Activated T-helper 1 cell treated with anti-CD3 and anti-CD28 coated beads, Interleukin-12 subunit alpha, Interleukin-12 subunit beta, Interleukin-2, Interleukin-4 antibody, amounts not matched to agents 30 ng/mL and 10 ng/mL and 1 ng/mL, durations not matched to agents 14 hours and 24 hours and 36 hours (primary cell): ENCODE data around the gene TIMM50. TPM values are rescaled to one million over a fixed set of nuclear protein-coding genes. Genes with fewer than 3 reads are reported as not detected.
"Not testable (repeated sequence)": the region's sequence is repeated elsewhere in the genome, so short reads cannot be mapped to it uniquely, and the experiment has no call there.

ENCODE experiments used
- DNase-seq: peaks from one replicate; pipeline ENCODE4 v3.0.0; 2021; ENCODE audit warnings: low spot score
- H3K27ac Mint-ChIP-seq: one replicate; pipeline ENCODE4 v1.8.0; 2021; ENCODE audit warnings: mild to moderate bottlenecking, mixed read lengths
- H3K27me3 Mint-ChIP-seq: one replicate; pipeline ENCODE4 v1.8.0; 2022; ENCODE audit warnings: mild to moderate bottlenecking, moderate library complexity, mixed read lengths; ENCODE audit not compliant: insufficient read depth
- H3K36me3 Mint-ChIP-seq: one replicate; pipeline ENCODE4 v1.8.0; 2021; ENCODE audit warnings: low read depth, mixed read lengths
- H3K4me1 Mint-ChIP-seq: one replicate; pipeline ENCODE4 v1.8.0; 2021; ENCODE audit warnings: low read depth, mixed read lengths
- H3K4me3 Mint-ChIP-seq: one replicate; pipeline ENCODE4 v1.8.0; 2021; ENCODE audit warnings: mild to moderate bottlenecking, moderate library complexity, mixed read lengths
- H3K9me3 Mint-ChIP-seq: one replicate; pipeline ENCODE4 v1.8.0; 2021; ENCODE audit warnings: mixed read lengths
- intact Hi-C: fragments of 100-400 bp; cut with micrococcal nuclease; formaldehyde crosslinking; loops from one replicate; pipeline ENCODE4 v1.15.1; 2024
- total RNA-seq: library from RNA; stranded (reverse); gene quantifications from 2 replicates; pipeline ENCODE4 v1.2.3, GENCODE V29; 2022

TIMM50 gene
- total RNA-seq, 1 donor from 2014 or later = 127 TPM

DNA sequence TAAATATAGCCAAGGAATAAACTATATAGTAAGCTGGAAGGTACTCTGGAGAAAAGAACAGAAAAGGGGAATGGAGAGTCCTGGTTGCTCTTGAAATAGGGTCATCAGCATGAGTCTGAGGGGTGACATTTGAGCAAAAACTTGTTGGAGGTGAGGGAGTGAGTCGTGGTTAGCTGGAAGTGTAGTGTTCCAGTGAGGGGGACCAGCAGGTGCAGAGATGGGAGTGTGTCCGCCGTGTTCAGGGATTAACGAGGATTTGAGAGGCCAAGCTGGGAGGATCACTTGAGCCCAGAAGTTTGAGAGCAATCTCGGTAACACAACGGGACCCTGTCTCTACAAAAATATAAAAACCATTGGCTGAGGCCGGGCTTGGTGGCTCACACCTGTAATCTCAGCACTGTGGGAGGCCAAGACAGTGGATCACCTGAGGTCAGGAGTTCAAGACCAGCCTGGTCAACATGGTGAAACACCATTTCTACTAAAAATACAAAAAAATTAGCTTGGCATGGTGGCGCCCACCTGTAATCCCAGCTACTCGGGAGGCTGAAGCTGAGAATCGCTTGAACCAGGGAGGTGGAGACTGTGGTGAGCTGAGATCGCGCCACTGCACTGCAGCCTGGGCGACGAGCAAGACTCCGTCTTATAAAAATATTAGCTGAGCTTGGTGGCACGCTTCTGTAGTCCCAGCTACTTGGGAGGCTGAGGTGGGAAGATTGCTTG lies 34.1 kb upstream of the TIMM50 start:
- no peak for DNase-seq
- H3K36me3 Mint-ChIP-seq = peaks cover 31% of the 10 kb centered on the region

DNA sequence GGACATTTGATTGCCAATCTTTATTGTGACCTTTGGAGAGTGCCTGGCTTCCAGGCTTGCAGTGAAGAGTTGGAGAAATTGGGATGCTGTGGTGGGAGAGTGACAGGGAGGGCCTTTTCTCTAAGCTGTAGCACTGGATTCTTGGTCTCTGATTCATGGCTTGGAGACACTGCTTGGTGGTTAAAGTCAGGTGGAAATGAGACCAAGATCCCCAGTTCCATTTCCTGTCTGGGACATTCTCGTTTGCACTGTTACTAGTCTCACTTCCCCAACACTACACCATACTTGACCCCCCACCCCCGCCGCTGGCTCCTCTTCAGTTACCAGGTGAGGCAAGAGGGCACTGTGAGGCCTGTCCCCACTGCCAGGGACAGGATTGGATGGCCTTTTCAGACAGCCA lies 32.4 kb upstream of the TIMM50 start:
- H3K27ac Mint-ChIP-seq = peak overlapping the region; percentile 94
- no peaks in the 10 kb centered on the region for H3K9me3 Mint-ChIP-seq
- DNase-seq = no peak
- intact Hi-C loops = loop anchor here (5.0 to 10.0 kb wide), 2 partner anchors 399 to 527 kb away; partner anchors contain the start of genes FBL and PSMC4
- peak overlapping the region; percentile 91 for H3K4me3 Mint-ChIP-seq
- H3K4me1 Mint-ChIP-seq = peaks cover 60% of the 10 kb centered on the region
- H3K36me3 Mint-ChIP-seq = peaks cover 47% of the 10 kb centered on the region
- H3K27me3 Mint-ChIP-seq = no peaks in the 10 kb centered on the region

More for the DNA sequence above, 34.1 kb upstream of the TIMM50 start:
- Mint-ChIP-seq H3K4me3 (peak overlapping the region; percentile 91), H3K27ac (peak overlapping the region; percentile 94), H3K9me3 (no peaks in the 10 kb centered on the region), H3K4me1 (peaks cover 46% of the 10 kb centered on the region), H3K27me3 (no peaks in the 10 kb centered on the region)
- intact Hi-C loops = loop anchor here (5.0 to 10.0 kb wide), 2 partner anchors 401 to 528 kb away; partner anchors contain the start of genes FBL and PSMC4

DNA sequence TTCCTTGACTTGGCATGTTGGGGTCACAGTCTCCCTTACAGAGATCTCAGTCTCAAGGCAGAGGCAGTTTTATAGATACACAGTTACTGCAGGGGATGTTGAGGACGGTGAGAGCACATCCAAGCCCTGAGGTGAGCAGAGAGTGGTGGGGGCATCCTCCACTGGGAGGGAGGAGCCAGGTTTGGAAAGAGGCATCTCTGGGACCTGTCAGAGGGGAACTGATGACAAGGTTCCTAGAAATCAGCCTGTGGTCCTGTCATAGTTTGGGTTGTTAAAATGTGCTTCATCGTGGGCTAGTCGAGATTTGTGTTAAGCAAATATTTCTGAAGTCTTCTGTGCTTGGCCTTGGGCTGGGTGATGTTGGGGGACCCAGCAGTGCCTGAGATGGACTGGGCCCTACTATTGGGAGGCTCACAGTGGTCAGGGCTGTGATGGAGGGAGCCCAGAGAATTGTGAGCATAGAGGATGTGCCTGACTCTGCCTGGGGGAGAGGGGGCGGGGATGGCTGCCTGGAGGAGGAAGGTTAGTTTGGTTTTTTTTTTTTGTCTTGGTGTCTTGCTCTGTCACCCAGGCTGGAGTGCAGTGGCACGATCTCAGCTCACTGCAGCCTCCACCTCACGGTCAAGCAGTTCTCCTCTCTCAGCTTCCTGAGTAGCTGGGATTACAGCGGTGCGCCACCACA lies 31.4 kb upstream of the TIMM50 start:
- intact Hi-C loops = loop anchor here (5.0 to 10.0 kb wide), 2 partner anchors 398 to 526 kb away; partner anchors contain the start of genes FBL and PSMC4
- Mint-ChIP-seq H3K27me3 (no peaks in the 10 kb centered on the region), H3K4me3 (peak overlapping the region; percentile 70), H3K36me3 (peaks cover 50% of the 10 kb centered on the region), H3K27ac (peak overlapping the region; percentile 86), H3K9me3 (no peaks in the 10 kb centered on the region), H3K4me1 (peaks cover 62% of the 10 kb centered on the region)
- no peak for DNase-seq

DNA sequence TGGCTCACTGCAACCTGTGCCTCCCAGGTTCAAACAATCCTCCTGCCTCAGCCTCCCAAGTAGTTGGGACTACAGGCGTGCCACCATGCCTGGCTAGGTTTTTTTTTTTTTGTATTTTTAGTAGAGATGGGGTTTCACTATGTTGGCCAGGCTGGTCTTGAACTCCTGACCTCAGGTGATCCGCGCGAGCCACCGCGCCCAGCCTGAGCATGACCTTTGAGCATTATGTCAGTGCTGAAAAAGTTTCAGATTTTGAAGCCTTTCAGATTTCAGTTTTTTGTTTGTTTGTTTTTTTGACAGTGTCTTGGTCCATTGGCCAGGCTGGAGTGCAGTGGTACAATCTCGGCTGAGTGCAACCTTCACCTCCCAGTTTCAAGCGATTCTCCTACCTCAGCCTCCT lies 29.4 kb upstream of the TIMM50 start:
- peaks cover 45% of the 10 kb centered on the region for H3K36me3 Mint-ChIP-seq

DNA sequence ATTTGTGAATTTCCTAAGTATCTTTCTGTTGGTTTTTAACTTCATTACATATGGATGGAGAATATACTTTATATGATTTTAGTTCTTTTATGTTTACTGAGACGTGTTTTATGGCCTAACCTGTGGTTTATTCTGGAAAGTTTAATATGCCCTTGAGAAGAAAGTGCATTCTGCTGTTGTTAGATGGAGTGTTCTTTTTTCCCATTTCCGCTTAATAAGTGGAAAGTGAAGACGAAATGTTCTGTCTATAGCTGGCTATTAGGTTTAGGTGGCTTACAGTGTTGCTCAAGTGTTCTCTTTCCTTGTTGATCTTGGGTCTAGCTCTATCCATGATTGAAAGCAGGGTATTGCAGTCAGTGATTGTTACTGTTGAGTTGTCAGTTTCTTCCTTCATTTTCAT lies 17.2 kb upstream of the TIMM50 start:
- Mint-ChIP-seq H3K27me3 (no peaks in the 10 kb centered on the region), H3K4me1 (no peaks in the 10 kb centered on the region), H3K27ac (no peak overlapping the region), H3K9me3 (no peaks in the 10 kb centered on the region), H3K4me3 (no peak overlapping the region), H3K36me3 (peaks cover 61% of the 10 kb centered on the region)
- intact Hi-C loops = no loop called here
- no peak for DNase-seq

More for the DNA sequence above, 29.4 kb upstream of the TIMM50 start:
- H3K27me3 Mint-ChIP-seq, intact Hi-C loops, H3K4me3 Mint-ChIP-seq, H3K27ac Mint-ChIP-seq, H3K9me3 Mint-ChIP-seq, DNase-seq: not testable (repeated sequence)
- peaks cover 59% of the 10 kb centered on the region for H3K4me1 Mint-ChIP-seq

DNA sequence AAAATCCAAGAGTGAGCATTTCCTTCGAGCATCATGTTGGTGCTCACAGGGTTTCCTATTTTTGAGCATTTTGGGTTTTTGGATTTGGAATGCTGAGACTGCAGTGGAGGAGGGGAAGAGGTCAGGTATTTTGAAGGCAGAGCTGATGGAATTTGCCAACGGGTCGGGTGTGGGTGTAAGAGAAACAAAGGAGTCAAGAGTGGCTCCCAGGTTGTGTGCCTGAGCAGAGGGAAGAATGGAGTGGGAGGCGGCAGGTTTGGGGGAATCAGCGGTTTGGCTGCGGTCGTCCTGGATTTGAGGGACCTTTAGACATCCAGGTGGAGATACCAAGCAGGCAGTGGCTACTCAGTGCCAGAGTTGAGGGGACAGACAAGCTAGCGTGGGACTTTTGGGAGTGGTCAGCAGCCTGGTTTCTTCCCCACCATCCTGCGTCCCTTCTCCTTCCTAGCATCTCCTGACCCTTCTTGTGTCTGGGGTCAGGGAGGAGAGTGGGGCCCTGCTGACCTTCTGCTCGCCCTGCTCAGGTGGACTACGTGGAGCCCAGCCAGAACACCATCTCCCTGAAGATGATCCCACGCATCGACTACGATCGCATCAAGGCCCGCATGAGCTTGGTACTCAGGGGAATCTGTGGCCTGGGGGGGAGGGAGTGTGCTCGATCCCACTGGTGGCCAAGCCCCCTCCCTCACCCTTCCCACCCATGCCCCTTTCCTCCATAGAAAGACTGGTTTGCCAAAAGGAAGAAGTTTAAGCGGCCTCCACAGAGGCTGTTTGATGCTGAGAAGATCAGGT lies 14.5 kb upstream of the TIMM50 start:
- Mint-ChIP-seq H3K27me3 (no peaks in the 10 kb centered on the region), H3K4me1 (peaks cover 13% of the 10 kb centered on the region), H3K9me3 (no peaks in the 10 kb centered on the region), H3K4me3 (no peak overlapping the region), H3K36me3 (peaks cover 68% of the 10 kb centered on the region), H3K27ac (no peak overlapping the region)
- DNase-seq = no peak
- intact Hi-C loops = no loop called here

DNA sequence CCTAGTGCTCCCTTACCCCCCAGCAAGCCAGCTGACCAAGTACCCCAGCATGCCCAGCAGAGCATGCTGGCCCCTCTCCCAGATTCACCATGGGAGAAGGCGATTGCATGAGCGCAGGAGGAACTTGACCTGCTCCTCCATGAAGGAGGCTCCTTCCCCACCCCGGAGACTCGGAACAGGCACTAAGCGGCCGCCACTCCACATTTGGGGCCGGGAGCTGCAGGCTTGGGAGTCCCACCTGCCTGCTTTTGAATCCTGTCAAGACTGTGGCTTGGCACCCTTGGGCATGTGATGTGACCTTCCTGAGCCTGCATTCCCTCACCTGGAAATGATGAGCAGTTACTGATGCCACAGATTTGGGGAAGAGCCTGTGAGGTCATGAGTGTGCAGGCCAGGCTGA lies 12.7 kb upstream of the TIMM50 start:
- Mint-ChIP-seq H3K27me3 (no peaks in the 10 kb centered on the region), H3K4me3 (no peak overlapping the region), H3K9me3 (no peaks in the 10 kb centered on the region), H3K36me3 (peaks cover 73% of the 10 kb centered on the region), H3K4me1 (peaks cover 24% of the 10 kb centered on the region), H3K27ac (no peak overlapping the region)
- intact Hi-C loops = no loop called here
- DNase-seq = no peak

DNA sequence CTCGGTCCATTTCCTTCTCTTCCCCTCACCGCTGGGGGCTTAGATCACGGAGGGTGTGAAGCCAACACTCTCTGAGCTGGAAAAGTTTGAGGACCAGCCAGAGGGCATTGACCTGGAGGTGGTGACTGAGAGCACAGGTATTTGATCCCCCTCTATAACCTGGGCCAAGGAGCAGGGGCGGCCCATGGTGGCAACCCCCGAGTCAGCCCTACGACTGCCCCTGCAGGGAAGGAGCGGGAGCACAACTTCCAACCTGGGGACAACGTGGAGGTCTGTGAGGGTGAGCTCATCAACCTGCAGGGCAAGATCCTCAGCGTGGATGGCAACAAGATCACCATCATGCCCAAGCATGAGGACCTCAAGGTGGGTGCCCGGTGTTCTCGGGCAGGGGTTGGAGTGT lies 11.6 kb upstream of the TIMM50 start:
- Mint-ChIP-seq H3K9me3 (no peaks in the 10 kb centered on the region), H3K36me3 (peaks cover 68% of the 10 kb centered on the region), H3K27me3 (no peaks in the 10 kb centered on the region), H3K27ac (no peak overlapping the region), H3K4me1 (peaks cover 24% of the 10 kb centered on the region), H3K4me3 (no peak overlapping the region)
- intact Hi-C loops = no loop called here
- DNase-seq = no peak

DNA sequence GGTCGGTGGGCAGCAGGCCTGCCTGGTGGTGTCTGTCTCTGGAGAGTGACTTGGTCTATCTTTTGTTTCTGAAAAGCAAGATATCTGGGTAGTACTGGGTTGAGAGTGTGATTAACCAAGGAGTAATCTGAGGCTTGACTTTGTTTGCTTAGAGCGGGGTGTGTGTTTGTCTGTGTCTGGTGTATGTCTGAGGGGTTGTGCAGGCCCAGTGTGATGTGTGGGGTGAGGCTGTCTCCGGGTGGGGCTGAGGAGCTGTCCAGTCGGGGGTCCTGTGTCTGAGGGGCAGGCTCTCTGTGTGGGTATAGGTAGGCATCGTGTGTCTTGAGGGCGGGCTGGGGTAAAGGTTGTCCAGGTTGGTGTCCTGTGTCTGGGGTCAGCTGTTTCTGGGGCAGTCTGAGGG lies 11.1 kb upstream of the TIMM50 start:
- H3K9me3 Mint-ChIP-seq = no peaks in the 10 kb centered on the region
- no peak overlapping the region for H3K4me3 Mint-ChIP-seq
- no peak for DNase-seq
- H3K4me1 Mint-ChIP-seq = peaks cover 24% of the 10 kb centered on the region
- no peaks in the 10 kb centered on the region for H3K27me3 Mint-ChIP-seq
- H3K36me3 Mint-ChIP-seq = peaks cover 72% of the 10 kb centered on the region
- peak overlapping the region; percentile 67 for H3K27ac Mint-ChIP-seq
- intact Hi-C loops = no loop called here

DNA sequence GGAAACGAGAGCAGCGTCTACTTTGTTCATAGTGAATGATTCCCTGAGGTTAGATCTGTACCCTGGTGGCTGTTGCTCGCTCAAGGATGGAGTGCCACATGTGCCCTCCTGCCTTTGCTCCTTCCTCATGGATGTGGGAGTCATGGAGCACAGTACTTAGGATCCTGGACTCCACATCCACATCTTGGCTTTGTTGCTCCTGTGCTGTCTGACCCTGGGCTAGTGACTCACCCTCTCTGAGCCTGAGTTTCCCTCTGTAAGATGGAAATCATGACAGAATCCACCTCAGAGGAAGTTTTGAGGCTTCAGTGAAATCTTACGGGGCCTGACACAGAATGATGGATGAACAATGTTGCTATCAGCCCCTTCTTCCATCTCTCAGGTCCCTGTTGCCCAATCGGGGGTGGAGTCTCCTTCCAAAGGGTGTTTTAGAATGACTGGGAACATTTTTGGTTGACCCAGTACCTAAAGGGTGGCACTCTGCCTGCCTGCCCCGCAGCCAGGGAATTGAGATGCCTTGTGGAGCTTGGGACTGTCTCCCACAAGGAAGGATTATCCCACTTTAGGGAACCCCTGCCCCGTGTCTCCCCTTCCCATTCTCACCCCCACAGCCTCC lies 9.8 kb upstream of the TIMM50 start:
- peaks cover 67% of the 10 kb centered on the region for H3K36me3 Mint-ChIP-seq
- H3K27ac Mint-ChIP-seq = peak overlapping the region; percentile 76
- intact Hi-C loops = no loop called here
- peaks cover 24% of the 10 kb centered on the region for H3K4me1 Mint-ChIP-seq
- no peaks in the 10 kb centered on the region for H3K9me3 Mint-ChIP-seq
- no peak overlapping the region for H3K4me3 Mint-ChIP-seq
- H3K27me3 Mint-ChIP-seq = no peaks in the 10 kb centered on the region
- no peak for DNase-seq

DNA sequence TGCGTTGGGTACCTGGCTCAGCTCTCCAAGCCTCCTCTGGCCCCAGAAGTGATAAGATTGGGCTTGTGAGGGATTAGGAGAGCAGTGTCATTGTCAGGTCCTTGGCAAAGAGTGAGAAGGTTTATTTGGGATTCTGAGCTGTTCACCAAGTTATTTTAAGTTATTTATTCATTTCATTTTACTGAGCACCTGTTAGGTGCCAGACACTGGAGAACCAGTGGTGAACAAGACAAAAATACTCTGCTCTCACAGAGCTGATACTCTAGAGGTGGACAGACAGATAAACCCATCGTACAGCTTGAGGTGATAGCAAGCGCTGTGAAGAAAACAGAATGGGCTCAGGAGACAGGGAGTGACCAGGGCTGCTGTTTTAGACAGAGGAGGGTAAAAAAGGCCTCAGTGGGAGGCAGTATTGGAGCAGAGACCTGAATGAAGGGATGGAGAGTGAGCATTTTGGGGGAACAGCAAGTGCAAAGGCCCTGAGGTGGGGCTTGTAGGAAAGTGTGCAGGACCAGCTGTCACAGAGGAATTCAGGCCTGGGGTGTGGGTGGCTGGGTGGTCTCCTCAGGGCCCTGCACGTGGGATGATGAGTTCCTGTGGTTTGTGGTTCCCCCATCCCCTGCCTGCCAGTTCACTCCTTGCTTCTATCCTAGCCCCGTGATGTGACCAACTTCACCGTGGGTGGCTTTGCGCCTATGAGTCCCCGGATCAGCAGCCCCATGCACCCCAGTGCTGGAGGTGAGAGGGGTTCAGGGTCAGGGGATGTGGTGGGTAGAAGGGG lies 8.7 kb upstream of the TIMM50 start:
- H3K36me3 Mint-ChIP-seq = peaks cover 62% of the 10 kb centered on the region
- H3K27ac Mint-ChIP-seq = peak overlapping the region; percentile 61
- H3K4me3 Mint-ChIP-seq = no peak overlapping the region
- H3K9me3 Mint-ChIP-seq = no peaks in the 10 kb centered on the region
- H3K27me3 Mint-ChIP-seq = no peaks in the 10 kb centered on the region
- intact Hi-C loops = no loop called here
- DNase-seq = no peak
- H3K4me1 Mint-ChIP-seq = peaks cover 24% of the 10 kb centered on the region
